ENCODE results near the gene GLTPD2.

Gene GLTPD2

GRCh38 chr17:4788807-4789700 is at the start of gene GLTPD2:
Gene GLTPD2, plus strand, starts transcription at chr17:4788964. Its CDS starts 48 bp downstream, at chr17:4789012.
- no peak for DNase-seq

GRCh38 chr17:4739122-4740024 is 49.4 kb upstream of the GLTPD2 start, which contains the start of the genes CXCL16 and ZMYND15:
Gene CXCL16, minus strand, starts transcription at chr17:4739928. Its CDS starts 589 bp downstream, at chr17:4739339.
Gene ZMYND15, plus strand, starts transcription at chr17:4739833. Its CDS starts 716 bp downstream, at chr17:4740549.
- DNase-seq = peak; percentile 14

- DNase-seq = no peak
Observed at GRCh38 chr17:4740025-4740351, 48.8 kb upstream of the GLTPD2 start.

GRCh38 chr17:4740584-4740983 is 48.2 kb upstream of the GLTPD2 start:
- no peak for DNase-seq

- no peak for DNase-seq
Observed at GRCh38 chr17:4741544-4741943, 47.2 kb upstream of the GLTPD2 start.

- no peak for DNase-seq
Observed at GRCh38 chr17:4742133-4742532, 46.6 kb upstream of the GLTPD2 start.

- no peak for DNase-seq
Observed at GRCh38 chr17:4742629-4743028, 46.1 kb upstream of the GLTPD2 start.

GRCh38 chr17:4743216-4743615 is 45.5 kb upstream of the GLTPD2 start:
- DNase-seq = no peak

- DNase-seq = no peak
Observed at GRCh38 chr17:4743898-4744297, 44.9 kb upstream of the GLTPD2 start.

GRCh38 chr17:4744999-4745969 is 43.5 kb upstream of the GLTPD2 start:
- no peak for DNase-seq

GRCh38 chr17:4747847-4748246 is 40.9 kb upstream of the GLTPD2 start:
- no peak for DNase-seq

GRCh38 chr17:4748686-4749085 is 40.1 kb upstream of the GLTPD2 start:
- DNase-seq = no peak

- DNase-seq = no peak
Observed at GRCh38 chr17:4750606-4751005, 38.2 kb upstream of the GLTPD2 start.

GRCh38 chr17:4751932-4752331 is 36.8 kb upstream of the GLTPD2 start:
- no peak for DNase-seq

GRCh38 chr17:4753392-4753791 is 35.4 kb upstream of the GLTPD2 start:
- no peak for DNase-seq

- no peak for DNase-seq
Observed at GRCh38 chr17:4759776-4760236, 29.0 kb upstream of the GLTPD2 start.

- DNase-seq = no peak
Observed at GRCh38 chr17:4764595-4764994, 24.2 kb upstream of the GLTPD2 start.

- no peak for DNase-seq
Observed at GRCh38 chr17:4766201-4766600, 22.6 kb upstream of the GLTPD2 start.

GRCh38 chr17:4766723-4767122 is 22.0 kb upstream of the GLTPD2 start:
- no peak for DNase-seq

GRCh38 chr17:4768298-4768697 is 20.5 kb upstream of the GLTPD2 start:
- no peak for DNase-seq

GRCh38 chr17:4769628-4770027 is 19.1 kb upstream of the GLTPD2 start:
- DNase-seq = no peak

- DNase-seq = no peak
Observed at GRCh38 chr17:4771519-4772234, 17.1 kb upstream of the GLTPD2 start, which contains the start of gene TM4SF5. Gene TM4SF5, plus strand, starts transcription at chr17:4771886. Its CDS starts 37 bp downstream, at chr17:4771923.
